ENCODE data around the gene TM2D1. TPM values are rescaled to one million over a fixed set of nuclear protein-coding genes. Genes with fewer than 3 reads are reported as not detected.

Gene TM2D1
- total and polyA plus RNA-seq, 9 of the 15 experiments (the other 6 are each of a cell fraction or from before 2014, with no cell fraction given), result 24.5 to 65.2 (median 47.7) TPM

DNA sequence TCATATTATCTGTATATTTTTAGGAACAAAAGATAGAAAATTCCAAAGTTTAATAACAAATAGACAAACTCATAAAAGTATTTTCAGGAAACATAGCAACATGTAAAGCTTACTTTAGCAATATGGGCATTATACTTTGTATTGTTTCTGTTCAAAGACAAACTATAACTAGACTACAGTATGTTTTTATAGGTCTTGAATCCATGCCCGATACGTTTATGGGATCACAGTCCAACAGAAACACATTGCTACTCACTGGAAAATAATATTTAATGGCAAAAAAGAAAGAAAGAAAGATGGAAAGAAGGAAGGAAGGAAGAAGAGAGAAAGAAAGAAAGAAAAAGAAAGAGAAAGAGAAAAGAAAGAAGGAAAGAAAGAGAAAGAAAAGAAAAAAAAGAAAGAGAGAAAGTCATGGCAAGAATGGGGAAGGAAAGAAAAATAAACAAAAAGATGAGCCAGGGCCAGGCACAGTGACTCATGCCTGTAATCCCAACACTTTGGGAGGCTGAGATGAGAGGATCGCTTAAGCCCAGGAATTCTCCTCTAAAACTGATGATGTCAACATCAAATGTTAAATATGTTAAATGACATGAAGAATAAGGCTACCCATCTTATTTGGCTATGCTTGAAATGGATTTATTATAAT, 32.7 kb downstream of the TM2D1 start (continued):
- no peak for TF ChIP-seq KLF10 (CRISPR knock-in tag; IDR thresholded peaks at IDR 0.05)
- TF ChIP-seq ESRRA (IDR thresholded peaks at IDR 0.05; ENCODE audit: borderline replicate concordance, low read depth), result no peak
- TF ChIP-seq ILF3 (IDR thresholded peaks at IDR 0.05; ENCODE audit: borderline replicate concordance), result no peak
- TF ChIP-seq MTA1 (IDR thresholded peaks at IDR 0.05; ENCODE audit: borderline replicate concordance), result 0 out of 2 replicates have a peak, but pooled peaks have one; percentile 33
- TF ChIP-seq GTF2A2 (tag; IDR thresholded peaks at IDR 0.05), result no peak
- TF ChIP-seq NR2F6 (CRISPR knock-in tag; IDR thresholded peaks at IDR 0.05), result no peak
- TF ChIP-seq DPF2 (IDR thresholded peaks at IDR 0.05), result no peak
- no peak for TF ChIP-seq NONO (IDR thresholded peaks at IDR 0.05; ENCODE audit: low read depth in 2 of 2, low read length in 1 of 2)
- TF ChIP-seq TCF3 (CRISPR knock-in tag; IDR thresholded peaks at IDR 0.05), result no peak
- 0 out of 2 replicates have a peak, but pooled peaks have one; percentile 16 for TF ChIP-seq SMARCA4 (IDR thresholded peaks at IDR 0.05)
- TF ChIP-seq, protein P1, sequence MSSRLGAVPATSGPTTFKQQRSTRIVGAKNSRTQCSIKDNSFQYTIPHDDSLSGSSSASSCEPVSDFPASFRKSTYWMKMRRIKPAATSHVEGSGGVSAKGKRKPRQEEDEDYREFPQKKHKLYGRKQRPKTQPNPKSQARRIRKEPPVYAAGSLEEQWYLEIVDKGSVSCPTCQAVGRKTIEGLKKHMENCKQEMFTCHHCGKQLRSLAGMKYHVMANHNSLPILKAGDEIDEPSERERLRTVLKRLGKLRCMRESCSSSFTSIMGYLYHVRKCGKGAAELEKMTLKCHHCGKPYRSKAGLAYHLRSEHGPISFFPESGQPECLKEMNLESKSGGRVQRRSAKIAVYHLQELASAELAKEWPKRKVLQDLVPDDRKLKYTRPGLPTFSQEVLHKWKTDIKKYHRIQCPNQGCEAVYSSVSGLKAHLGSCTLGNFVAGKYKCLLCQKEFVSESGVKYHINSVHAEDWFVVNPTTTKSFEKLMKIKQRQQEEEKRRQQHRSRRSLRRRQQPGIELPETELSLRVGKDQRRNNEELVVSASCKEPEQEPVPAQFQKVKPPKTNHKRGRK (tag; IDR thresholded peaks at IDR 0.05), result peak; percentile 84

DNA sequence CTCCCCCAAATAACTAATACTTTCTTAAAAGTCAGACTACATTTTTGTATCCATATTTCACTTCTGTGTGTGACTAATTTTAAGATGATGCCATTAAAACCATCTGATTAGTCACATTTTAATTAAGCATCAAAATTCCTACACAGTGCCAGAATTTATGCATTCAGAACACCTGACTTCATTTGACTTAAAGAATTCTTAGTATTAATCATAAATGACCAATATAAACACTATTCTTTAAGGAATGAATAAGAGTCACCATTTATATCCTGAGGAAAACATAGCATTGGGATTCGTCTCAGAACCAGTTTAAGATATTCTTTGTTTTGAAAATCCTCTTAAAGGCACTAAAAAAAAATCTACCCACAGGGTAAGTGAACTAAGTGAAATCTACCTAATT, 37.0 kb downstream of the TM2D1 start:
- intact Hi-C loops (cut with micrococcal nuclease), result no loop called here
- no peaks in the 10 kb centered on the region for H3K4me1 ChIP-seq (replicated peaks in 1 of 2; ENCODE audit: control insufficient read depth in 2 of 2, insufficient read depth in 2 of 2, low read length in 2 of 2)
- H3K36me3 ChIP-seq (ENCODE audit: control insufficient read depth, insufficient read depth, low read length), result peaks cover 33% of the 10 kb centered on the region; the same call in 1 of the 3 replicates
- BruUV-seq (replicated peaks), result no TSS peak
- ChIA-PET CTCF (ENCODE audit: low intra/inter-chr PET ratio) (no interaction called here), POLR2A (interaction anchor here (0.7 kb wide), 1 partner anchor 8 kb away, joined by 4 read pairs; no protein-coding TSS in a partner anchor)
- ATAC-seq (no peak), FAIRE-seq (no peak), DNase-seq (ENCODE audit: extremely low read depth in 1 of 4, low spot score in 3 of 4) (no peak)
- H3K9me3 ChIP-seq (replicated peaks; ENCODE audit: control insufficient read depth, insufficient read depth, low read depth, low read length), result no peaks in the 10 kb centered on the region
- no peaks in the 10 kb centered on the region for H4K20me1 ChIP-seq (replicated peaks; ENCODE audit: control insufficient read depth, insufficient read depth, low read length)
- H3K9me1 ChIP-seq (ENCODE audit: control insufficient read depth, insufficient read depth, low read length), result no peaks in the 10 kb centered on the region
- H3K9ac ChIP-seq (ENCODE audit: insufficient read depth in 1 of 2, low read depth in 2 of 2, low read length in 2 of 2), result no peak overlapping the region
- no peak overlapping the region for H3K27ac ChIP-seq (ENCODE audit: extremely low read depth, low read depth, low read length)
- 81% methylated on average over 1 of the region's 1 CpG for WGBS (ENCODE audit: insufficient coverage, low coverage, missing lambda C conversion rate)
- in situ Hi-C loops (cut with MboI), result no loop called here
- H3K4me3 ChIP-seq, result no peak overlapping the region
- peak; percentile 42 for TF ChIP-seq TFE3 (CRISPR knock-in tag; IDR thresholded peaks at IDR 0.05)
- TF ChIP-seq ZNF57 (CRISPR knock-in tag; IDR thresholded peaks at IDR 0.05), result no peak
- no peaks in the 10 kb centered on the region for H3K27me3 ChIP-seq (ENCODE audit: control insufficient read depth in 2 of 2, insufficient read depth in 2 of 2, low read length in 2 of 2)
- H2AFZ ChIP-seq (ENCODE audit: low read depth, low read length), result no peak overlapping the region
- H3K79me2 ChIP-seq (ENCODE audit: control insufficient read depth, insufficient read depth, low read length), result no peaks in the 10 kb centered on the region
- no peak overlapping the region for H3K4me2 ChIP-seq (ENCODE audit: insufficient read depth, low read length)

All from K562 (cell line).